ENCODE measurements around the gene ARHGAP24.
A peak's percentile ranks its signal among the peaks of the same experiment; 100 is the strongest.

ARHGAP24 gene

DNA sequence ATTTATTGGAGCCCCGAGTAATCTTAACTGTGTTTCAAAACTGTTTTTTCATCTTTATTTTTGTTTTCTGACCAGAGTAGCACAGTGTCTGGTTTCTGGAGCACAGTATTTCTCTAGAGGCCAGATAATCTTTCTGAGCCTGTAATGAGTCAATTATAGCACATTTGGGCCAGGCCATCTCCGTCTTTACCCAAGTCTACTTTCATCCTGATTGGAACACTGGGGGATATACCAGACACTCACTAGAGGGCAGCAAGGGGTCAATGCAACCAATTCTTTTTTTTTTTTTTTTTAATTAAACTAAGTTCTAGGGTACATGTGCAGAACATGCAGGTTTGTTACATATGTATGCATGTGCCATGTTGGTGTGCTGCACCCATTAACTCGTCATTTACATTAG, 282.0 kb downstream of the ARHGAP24 start:
- Histone ChIP-seq H4K8ac (ENCODE audit: low read depth, low read length) (no peak overlapping the region), H2BK12ac (ENCODE audit: low read length) (no peak overlapping the region), H3K36me3 (ENCODE audit: control insufficient read depth in 1 of 2, insufficient read depth in 2 of 2, low read length in 2 of 2) (no peaks in the 10 kb centered on the region), H3K4ac (ENCODE audit: low read depth, low read length) (no peak overlapping the region), H2BK5ac (ENCODE audit: low read depth, low read length, poor library complexity) (no peak overlapping the region), H4K12ac (ENCODE audit: low read depth, low read length) (no peak overlapping the region), H3K9ac (ENCODE audit: low read length) (no peak overlapping the region), H3K14ac (ENCODE audit: low read length) (no peak overlapping the region), H2AK5ac (ENCODE audit: low read length) (no peak overlapping the region), H3K9me3 (ENCODE audit: insufficient read depth, low read depth, low read length) (no peaks in the 10 kb centered on the region), H2AFZ (ENCODE audit: insufficient read depth, low read length, poor library complexity) (no peak overlapping the region), H3K79me1 (ENCODE audit: low read length) (no peaks in the 10 kb centered on the region), H3K4me2 (ENCODE audit: low read length) (no peak overlapping the region), H3K4me3 (ENCODE audit: low read depth, low read length) (no peak overlapping the region), H3K18ac (ENCODE audit: low read length) (no peak overlapping the region), H4K91ac (ENCODE audit: low read depth, low read length) (no peak overlapping the region), H2BK120ac (ENCODE audit: insufficient read depth, low read length, poor library complexity) (no peak overlapping the region), H3K23ac (ENCODE audit: low read length) (no peak overlapping the region), H3K79me2 (ENCODE audit: control insufficient read depth, insufficient read depth, low read length, poor library complexity) (no peaks in the 10 kb centered on the region), H3K4me1 (ENCODE audit: control insufficient read depth in 1 of 2, insufficient read depth in 2 of 2, low read length in 2 of 2) (no peaks in the 10 kb centered on the region), H3K27me3 (ENCODE audit: insufficient read depth, low read length) (no peaks in the 10 kb centered on the region), H3K27ac (ENCODE audit: low read depth, low read length) (no peak overlapping the region)
- peak in 1 of 2 donors; percentile 31 for DNase-seq
- WGBS (ENCODE audit: extremely low coverage, insufficient coverage, insufficient read length): no CpG with 5 or more reads among the region's 3 CpGs

DNA sequence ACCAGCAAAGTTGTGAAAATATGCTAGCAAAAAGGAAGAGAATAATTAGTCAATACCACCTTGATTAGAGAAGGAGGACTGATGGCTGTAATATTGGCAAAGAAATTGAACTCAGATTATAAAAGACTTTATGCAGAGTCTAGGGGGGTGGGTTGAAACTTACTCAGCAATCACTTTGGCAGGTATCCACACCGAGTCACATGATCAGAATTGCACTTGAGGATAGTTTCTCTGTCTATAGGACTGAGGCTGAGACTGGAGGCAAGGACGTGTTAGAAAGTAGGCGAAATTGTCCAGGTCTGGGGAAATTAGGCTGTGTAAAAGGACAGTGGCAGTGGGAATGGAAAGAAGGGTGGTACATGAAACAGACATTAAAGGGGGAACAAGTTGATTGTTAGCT, 284.4 kb downstream of the ARHGAP24 start:
- Histone ChIP-seq H4K12ac (ENCODE audit: low read depth, low read length) (no peak overlapping the region), H2BK5ac (ENCODE audit: low read depth, low read length, poor library complexity) (no peak overlapping the region), H3K4me2 (ENCODE audit: low read length) (no peak overlapping the region), H4K91ac (ENCODE audit: low read depth, low read length) (no peak overlapping the region), H2BK12ac (ENCODE audit: low read length) (no peak overlapping the region), H3K27me3 (ENCODE audit: insufficient read depth, low read length) (no peaks in the 10 kb centered on the region), H3K18ac (ENCODE audit: low read length) (no peak overlapping the region), H3K14ac (ENCODE audit: low read length) (no peak overlapping the region), H3K79me1 (ENCODE audit: low read length) (no peaks in the 10 kb centered on the region), H4K8ac (ENCODE audit: low read depth, low read length) (no peak overlapping the region), H3K23ac (ENCODE audit: low read length) (peak overlapping the region; percentile 33), H2AK5ac (ENCODE audit: low read length) (no peak overlapping the region), H2BK120ac (ENCODE audit: insufficient read depth, low read length, poor library complexity) (no peak overlapping the region), H3K4me1 (ENCODE audit: control insufficient read depth in 1 of 2, insufficient read depth in 2 of 2, low read length in 2 of 2) (no peaks in the 10 kb centered on the region), H3K4ac (ENCODE audit: low read depth, low read length) (no peak overlapping the region), H3K36me3 (ENCODE audit: control insufficient read depth in 1 of 2, insufficient read depth in 2 of 2, low read length in 2 of 2) (no peaks in the 10 kb centered on the region), H3K4me3 (ENCODE audit: low read depth, low read length) (no peak overlapping the region), H2AFZ (ENCODE audit: insufficient read depth, low read length, poor library complexity) (no peak overlapping the region), H3K9ac (ENCODE audit: low read length) (no peak overlapping the region), H3K9me3 (ENCODE audit: insufficient read depth, low read depth, low read length) (no peaks in the 10 kb centered on the region), H3K79me2 (ENCODE audit: control insufficient read depth, insufficient read depth, low read length, poor library complexity) (no peaks in the 10 kb centered on the region), H3K27ac (ENCODE audit: low read depth, low read length) (no peak overlapping the region)
- DNase-seq: no peak
- no CpG with 5 or more reads among the region's 3 CpGs for WGBS (ENCODE audit: extremely low coverage, insufficient coverage, insufficient read length)

DNA sequence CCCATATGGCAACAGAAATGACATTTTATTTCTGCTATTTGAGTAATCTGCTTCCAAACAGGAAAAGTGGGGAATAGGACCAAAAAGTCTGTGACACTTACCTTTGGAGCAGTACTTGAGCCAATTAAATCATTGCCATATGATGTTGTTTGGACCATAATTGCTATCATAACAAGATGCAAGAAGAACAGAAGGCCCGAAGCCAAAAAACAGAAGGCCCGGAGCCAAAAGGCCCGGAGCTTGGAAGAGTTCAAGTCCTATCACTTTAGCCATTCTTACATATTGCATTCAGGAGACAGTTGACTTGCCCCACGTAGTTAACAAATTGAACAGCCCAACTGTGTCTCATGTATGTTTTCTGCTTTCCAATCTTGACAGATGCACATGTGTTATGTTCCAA, 285.6 kb downstream of the ARHGAP24 start:
- Histone ChIP-seq H3K9me3 (ENCODE audit: insufficient read depth, low read depth, low read length) (no peaks in the 10 kb centered on the region), H4K12ac (ENCODE audit: low read depth, low read length) (no peak overlapping the region), H3K36me3 (ENCODE audit: control insufficient read depth in 1 of 2, insufficient read depth in 2 of 2, low read length in 2 of 2) (no peaks in the 10 kb centered on the region), H2BK5ac (ENCODE audit: low read depth, low read length, poor library complexity) (no peak overlapping the region), H2BK12ac (ENCODE audit: low read length) (no peak overlapping the region), H2AK5ac (ENCODE audit: low read length) (no peak overlapping the region), H3K9ac (ENCODE audit: low read length) (no peak overlapping the region), H3K4me1 (ENCODE audit: control insufficient read depth in 1 of 2, insufficient read depth in 2 of 2, low read length in 2 of 2) (no peaks in the 10 kb centered on the region), H3K79me1 (ENCODE audit: low read length) (no peaks in the 10 kb centered on the region), H3K27ac (ENCODE audit: low read depth, low read length) (no peak overlapping the region), H3K4me3 (ENCODE audit: low read depth, low read length) (no peak overlapping the region), H4K8ac (ENCODE audit: low read depth, low read length) (no peak overlapping the region), H3K18ac (ENCODE audit: low read length) (no peak overlapping the region), H3K14ac (ENCODE audit: low read length) (no peak overlapping the region), H2AFZ (ENCODE audit: insufficient read depth, low read length, poor library complexity) (no peak overlapping the region), H3K23ac (ENCODE audit: low read length) (no peak overlapping the region), H3K79me2 (ENCODE audit: control insufficient read depth, insufficient read depth, low read length, poor library complexity) (no peaks in the 10 kb centered on the region), H3K27me3 (ENCODE audit: insufficient read depth, low read length) (no peaks in the 10 kb centered on the region), H4K91ac (ENCODE audit: low read depth, low read length) (no peak overlapping the region), H3K4ac (ENCODE audit: low read depth, low read length) (no peak overlapping the region), H3K4me2 (ENCODE audit: low read length) (no peak overlapping the region), H2BK120ac (ENCODE audit: insufficient read depth, low read length, poor library complexity) (no peak overlapping the region)
- no CpG with 5 or more reads among the region's 4 CpGs for WGBS (ENCODE audit: extremely low coverage, insufficient coverage, insufficient read length)
- DNase-seq: no peak

DNA sequence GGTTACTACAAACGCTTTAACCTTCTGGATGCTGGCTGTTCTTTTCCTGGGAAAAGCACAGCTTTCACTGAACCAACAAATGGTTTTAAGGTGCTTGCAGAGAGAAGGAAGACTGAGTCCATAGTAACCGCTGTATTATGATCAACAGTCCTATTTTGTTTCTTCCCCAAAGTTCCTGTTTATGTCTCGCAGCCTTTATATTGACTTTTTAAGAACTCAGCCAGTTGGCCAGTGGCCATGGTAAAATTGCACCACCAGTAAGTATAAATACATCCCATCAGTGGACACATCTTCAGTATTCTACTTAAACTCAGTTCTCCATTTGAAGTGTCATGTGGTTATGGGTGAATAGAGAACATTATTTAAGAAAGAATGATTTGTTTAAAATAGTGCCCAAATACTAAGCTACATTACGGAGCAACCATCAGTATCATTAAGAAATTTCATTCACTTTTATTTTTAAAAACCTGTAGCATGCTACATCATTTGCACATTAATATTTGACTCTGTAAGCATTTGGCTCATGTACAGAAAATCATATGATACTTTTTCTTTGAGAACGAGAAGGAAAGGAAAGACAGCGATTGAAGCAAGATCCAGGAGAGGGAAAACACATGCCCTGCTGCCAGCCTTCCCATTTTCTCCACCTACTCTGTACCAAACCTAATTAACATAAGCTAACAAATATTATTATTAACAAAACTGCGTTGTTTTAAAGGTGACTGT, 287.0 kb downstream of the ARHGAP24 start:
- Histone ChIP-seq H2BK12ac (ENCODE audit: low read length) (no peak overlapping the region), H3K4me1 (ENCODE audit: control insufficient read depth in 1 of 2, insufficient read depth in 2 of 2, low read length in 2 of 2) (no peaks in the 10 kb centered on the region), H4K12ac (ENCODE audit: low read depth, low read length) (no peak overlapping the region), H3K4me2 (ENCODE audit: low read length) (no peak overlapping the region), H2AFZ (ENCODE audit: insufficient read depth, low read length, poor library complexity) (no peak overlapping the region), H3K23ac (ENCODE audit: low read length) (peak overlapping the region; percentile 58), H3K9ac (ENCODE audit: low read length) (no peak overlapping the region), H4K8ac (ENCODE audit: low read depth, low read length) (no peak overlapping the region), H3K79me1 (ENCODE audit: low read length) (no peaks in the 10 kb centered on the region), H3K36me3 (ENCODE audit: control insufficient read depth in 1 of 2, insufficient read depth in 2 of 2, low read length in 2 of 2) (no peaks in the 10 kb centered on the region), H3K18ac (ENCODE audit: low read length) (no peak overlapping the region), H2BK5ac (ENCODE audit: low read depth, low read length, poor library complexity) (no peak overlapping the region), H3K4ac (ENCODE audit: low read depth, low read length) (no peak overlapping the region), H4K91ac (ENCODE audit: low read depth, low read length) (no peak overlapping the region), H3K27me3 (ENCODE audit: insufficient read depth, low read length) (no peaks in the 10 kb centered on the region), H2BK120ac (ENCODE audit: insufficient read depth, low read length, poor library complexity) (no peak overlapping the region), H3K27ac (ENCODE audit: low read depth, low read length) (no peak overlapping the region), H3K4me3 (ENCODE audit: low read depth, low read length) (no peak overlapping the region), H3K79me2 (ENCODE audit: control insufficient read depth, insufficient read depth, low read length, poor library complexity) (no peaks in the 10 kb centered on the region), H2AK5ac (ENCODE audit: low read length) (no peak overlapping the region), H3K9me3 (ENCODE audit: insufficient read depth, low read depth, low read length) (no peaks in the 10 kb centered on the region), H3K14ac (ENCODE audit: low read length) (no peak overlapping the region)
- WGBS (ENCODE audit: extremely low coverage, insufficient coverage, insufficient read length): no CpG with 5 or more reads among the region's 7 CpGs
- no peak for DNase-seq
